Measurements from ENCODE around the gene CHTF8. TPM values are rescaled to one million over a fixed set of nuclear protein-coding genes. Genes with fewer than 3 reads are reported as not detected.

CHTF8 gene
- total RNA-seq, 1 donor from 2014 or later, result 134 TPM

DNA sequence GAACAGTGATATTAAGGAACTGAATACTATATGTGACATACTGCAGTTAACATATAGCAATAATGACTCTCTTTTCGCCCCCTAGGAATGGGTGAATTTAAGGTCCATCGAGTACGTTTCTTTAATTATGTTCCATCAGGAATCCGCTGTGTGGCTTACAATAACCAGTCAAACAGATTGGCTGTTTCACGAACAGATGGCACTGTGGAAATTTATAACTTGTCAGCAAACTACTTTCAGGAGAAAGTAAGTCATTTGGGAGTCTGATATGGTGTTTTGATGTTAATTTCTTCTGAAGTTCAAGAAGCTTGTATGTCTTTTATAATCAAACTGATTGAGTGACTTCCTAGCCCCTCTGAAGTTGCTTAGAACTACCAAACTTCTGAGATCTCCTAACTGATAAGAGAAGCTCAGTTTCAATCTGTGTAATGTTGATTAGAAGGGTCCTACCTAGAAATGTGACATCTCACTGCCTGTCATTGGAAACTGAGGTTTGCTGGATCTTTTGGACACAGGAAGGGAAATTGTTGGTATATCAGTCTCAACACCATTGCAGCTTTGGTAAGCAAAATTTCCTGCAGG, 1.1 kb upstream of the CHTF8 start:
- CTCF ChIA-PET, result interaction anchor here (0.8 to 1.0 kb wide), 3 partner anchors 9 to 333 kb away, joined by 3 to 4 read pairs (median 3); no protein-coding TSS in a partner anchor
- DNase-seq (no peak), ATAC-seq (ENCODE audit: low read depth) (no peak)
- Mint-ChIP-seq H3K4me3 (peak overlapping the region; percentile 94), H3K4me1 (peaks cover 41% of the 10 kb centered on the region), H3K36me3 (ENCODE audit: low read depth) (peaks cover 43% of the 10 kb centered on the region), H3K27ac (peak overlapping the region; percentile 85), H3K9me3 (no peaks in the 10 kb centered on the region), H3K27me3 (no peaks in the 10 kb centered on the region)
- intact Hi-C loops (cut with micrococcal nuclease), result loop anchor here (2.0 to 10.0 kb wide), 6 partner anchors 205 to 979 kb away; partner anchors contain the start of genes COG8, NIP7, PDPR and SLC7A6
- POLR2A ChIA-PET, result interaction anchor here (0.6 to 2.6 kb wide), 9 partner anchors 54 to 1330 kb away, joined by 3 to 20 read pairs (median 5); partner anchors contain the start of genes AARS1, NFAT5, SMPD3 and SNTB2
- TF ChIP-seq, protein P1, sequence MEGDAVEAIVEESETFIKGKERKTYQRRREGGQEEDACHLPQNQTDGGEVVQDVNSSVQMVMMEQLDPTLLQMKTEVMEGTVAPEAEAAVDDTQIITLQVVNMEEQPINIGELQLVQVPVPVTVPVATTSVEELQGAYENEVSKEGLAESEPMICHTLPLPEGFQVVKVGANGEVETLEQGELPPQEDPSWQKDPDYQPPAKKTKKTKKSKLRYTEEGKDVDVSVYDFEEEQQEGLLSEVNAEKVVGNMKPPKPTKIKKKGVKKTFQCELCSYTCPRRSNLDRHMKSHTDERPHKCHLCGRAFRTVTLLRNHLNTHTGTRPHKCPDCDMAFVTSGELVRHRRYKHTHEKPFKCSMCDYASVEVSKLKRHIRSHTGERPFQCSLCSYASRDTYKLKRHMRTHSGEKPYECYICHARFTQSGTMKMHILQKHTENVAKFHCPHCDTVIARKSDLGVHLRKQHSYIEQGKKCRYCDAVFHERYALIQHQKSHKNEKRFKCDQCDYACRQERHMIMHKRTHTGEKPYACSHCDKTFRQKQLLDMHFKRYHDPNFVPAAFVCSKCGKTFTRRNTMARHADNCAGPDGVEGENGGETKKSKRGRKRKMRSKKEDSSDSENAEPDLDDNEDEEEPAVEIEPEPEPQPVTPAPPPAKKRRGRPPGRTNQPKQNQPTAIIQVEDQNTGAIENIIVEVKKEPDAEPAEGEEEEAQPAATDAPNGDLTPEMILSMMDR (IDR thresholded peaks at IDR 0.05), result no peak

DNA sequence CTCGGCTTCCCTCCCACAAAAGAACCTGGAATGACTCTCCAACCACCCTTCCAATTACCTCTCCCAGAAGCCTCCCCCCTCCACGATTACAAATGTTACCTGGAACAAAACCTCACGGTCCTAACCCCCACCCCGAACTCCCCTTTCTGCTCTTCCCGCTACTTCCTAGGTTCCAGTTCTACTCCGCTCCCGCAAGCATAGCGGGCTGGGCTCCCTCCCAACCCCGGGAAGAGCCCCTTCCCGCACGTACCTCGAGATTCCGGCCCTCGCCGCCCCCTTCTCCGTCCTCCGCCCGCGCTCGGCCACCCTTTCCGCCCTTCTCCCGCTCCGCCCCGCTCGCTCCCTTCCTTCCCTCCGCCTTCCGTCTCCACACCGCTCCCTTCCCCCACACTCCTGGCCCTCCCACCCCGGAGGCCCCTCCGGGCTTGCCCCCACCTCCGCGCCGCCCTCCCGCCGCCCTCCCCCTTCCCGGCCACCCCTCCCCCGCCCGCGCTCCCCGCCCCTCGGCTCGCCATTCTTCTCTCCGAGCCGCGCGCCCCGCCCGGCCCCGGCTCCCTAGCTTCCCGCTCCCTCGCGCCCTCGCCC, 457 bp downstream of the CHTF8 start:
- Mint-ChIP-seq H3K27me3 (no peaks in the 10 kb centered on the region), H3K27ac (peak overlapping the region; percentile 84), H3K4me1 (peaks cover 48% of the 10 kb centered on the region), H3K36me3 (ENCODE audit: low read depth) (peaks cover 36% of the 10 kb centered on the region), H3K9me3 (no peaks in the 10 kb centered on the region), H3K4me3 (peak overlapping the region; percentile 94)
- intact Hi-C loops (cut with micrococcal nuclease), result loop anchor here (1.0 to 10.0 kb wide), 10 partner anchors 55 to 980 kb away; partner anchors contain the start of genes COG8, NIP7, PDF and PDPR
- ChIA-PET CTCF (no interaction called here), POLR2A (interaction anchor here (0.5 to 2.6 kb wide), 13 partner anchors 11 to 1414 kb away, joined by 3 to 20 read pairs (median 5); partner anchors contain the start of gene SNTB2)
- DNase-seq, result no peak
- ATAC-seq (ENCODE audit: low read depth), result peak; percentile 54
- TF ChIP-seq, protein P1 (IDR thresholded peaks at IDR 0.05), result no peak

DNA sequence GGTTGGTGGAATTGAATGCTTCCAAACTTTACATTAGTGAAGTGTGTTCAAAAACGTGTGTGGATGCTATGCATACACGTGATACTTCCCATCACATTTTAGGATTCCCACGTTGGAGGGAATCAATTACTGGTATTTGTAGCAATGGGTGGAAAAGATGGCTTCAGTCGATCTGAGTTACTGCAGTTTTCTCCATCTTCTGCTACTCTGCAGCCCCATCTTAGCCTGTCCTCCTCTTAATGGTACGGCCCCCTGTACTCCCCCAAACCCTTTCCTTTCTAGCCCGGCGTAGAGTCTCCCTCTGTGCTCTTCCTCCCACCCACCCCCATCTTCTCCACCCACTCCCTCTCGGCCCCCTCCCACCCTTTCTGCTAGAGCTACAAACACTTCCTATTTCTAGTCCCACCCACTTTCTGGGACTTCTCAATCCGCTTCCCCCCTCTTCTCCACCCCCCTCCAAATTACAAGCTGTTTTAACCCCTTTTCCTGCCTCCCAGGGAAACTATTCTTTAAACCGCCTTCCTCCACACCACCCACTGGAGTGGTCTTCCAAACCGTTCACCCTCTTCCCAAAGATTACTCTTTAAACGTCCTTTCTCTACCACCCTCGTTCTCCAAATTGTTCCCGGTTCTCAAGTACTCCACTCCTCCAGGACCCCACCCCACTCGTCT, 1.1 kb downstream of the CHTF8 start:
- Mint-ChIP-seq H3K4me3 (peak overlapping the region; percentile 94), H3K36me3 (ENCODE audit: low read depth) (peaks cover 37% of the 10 kb centered on the region), H3K9me3 (no peaks in the 10 kb centered on the region), H3K27me3 (no peaks in the 10 kb centered on the region), H3K4me1 (peaks cover 52% of the 10 kb centered on the region), H3K27ac (peak overlapping the region; percentile 84)
- TF ChIP-seq, protein P1 (IDR thresholded peaks at IDR 0.05), result no peak
- ChIA-PET POLR2A (interaction anchor here (0.5 to 1.4 kb wide), 6 partner anchors 10 to 1413 kb away, joined by 3 to 8 read pairs (median 4); no protein-coding TSS in a partner anchor), CTCF (interaction anchor here (1.2 kb wide), 1 partner anchor 604 kb away, joined by 4 read pairs; no protein-coding TSS in a partner anchor)
- intact Hi-C loops (cut with micrococcal nuclease), result loop anchor here (5.0 to 10.0 kb wide), 4 partner anchors 256 to 981 kb away; partner anchors contain the start of genes PDPR, SLC7A6, TERF2 and WWP2
- ATAC-seq (ENCODE audit: low read depth) (peak; percentile 29), DNase-seq (no peak)

DNA sequence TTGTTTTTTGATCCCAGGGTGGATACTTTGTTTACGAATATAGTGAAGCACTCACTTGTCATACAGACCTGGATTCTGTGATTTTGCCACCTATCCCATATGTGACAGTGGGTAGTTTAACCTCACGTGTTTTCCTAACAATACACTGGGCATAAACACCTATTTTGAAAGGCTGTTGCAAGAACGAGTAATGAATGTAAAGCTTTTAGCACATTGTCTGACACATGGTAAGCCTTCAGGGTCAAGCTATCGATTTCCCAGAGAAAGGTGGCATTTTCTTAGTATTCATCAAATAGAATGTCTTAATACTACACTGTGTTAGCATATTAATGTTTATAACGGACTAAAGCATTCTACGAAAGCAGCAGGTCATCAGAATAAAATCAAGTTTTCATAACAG, 1.9 kb downstream of the CHTF8 start:
- Mint-ChIP-seq H3K36me3 (ENCODE audit: low read depth) (peaks cover 40% of the 10 kb centered on the region), H3K4me3 (peak overlapping the region; percentile 94), H3K27me3 (no peaks in the 10 kb centered on the region), H3K27ac (peak overlapping the region; percentile 84), H3K9me3 (no peaks in the 10 kb centered on the region), H3K4me1 (peaks cover 52% of the 10 kb centered on the region)
- intact Hi-C loops (cut with micrococcal nuclease), result loop anchor here (5.0 to 10.0 kb wide), 4 partner anchors 257 to 982 kb away; partner anchors contain the start of genes PDPR, SLC7A6, TERF2 and WWP2
- no peak for DNase-seq
- no peak for ATAC-seq (ENCODE audit: low read depth)
- TF ChIP-seq, protein P1 (IDR thresholded peaks at IDR 0.05), result no peak
- POLR2A ChIA-PET, result interaction anchor here (1.4 kb wide), 1 partner anchor 632 kb away, joined by 10 read pairs; no protein-coding TSS in a partner anchor
- CTCF ChIA-PET, result interaction anchor here (1.2 kb wide), 1 partner anchor 603 kb away, joined by 4 read pairs; no protein-coding TSS in a partner anchor

All from activated B cell treated with CpG ODN at 0.5 μM for 24 hours (primary cell).